Measurements from ENCODE around the gene TM7SF2. TPM values are rescaled to one million over a fixed set of nuclear protein-coding genes. Genes with fewer than 3 reads are reported as not detected.

Gene TM7SF2
- total RNA-seq, 2 donors from 2014 or later, result 134 to 199 TPM

DNA sequence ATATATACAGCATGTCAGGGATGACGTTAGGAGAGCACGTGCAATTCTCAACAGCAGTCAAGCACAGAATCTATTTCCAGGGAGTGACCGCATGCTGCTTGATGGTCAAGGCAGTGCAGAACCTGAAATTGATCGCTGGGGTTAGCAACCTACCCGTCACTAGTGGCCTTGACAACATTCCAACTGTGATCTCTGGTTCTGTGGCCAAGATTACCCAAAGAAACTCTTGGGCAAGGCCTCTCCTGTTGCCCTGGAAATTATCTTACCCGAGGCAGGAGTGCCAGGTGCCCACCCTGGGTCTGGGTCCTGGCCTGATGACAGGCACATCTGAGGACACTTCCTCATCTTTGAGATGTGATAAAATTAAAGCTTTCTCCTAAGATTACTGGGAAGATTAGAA, 2.2 kb downstream of the TM7SF2 start:
- no peak for DNase-seq (ENCODE audit: low spot score)
- H3K9me3 ChIP-seq, result no peaks in the 10 kb centered on the region
- peaks cover 0 to 61% of the 10 kb centered on the region in 2 donors for H3K4me1 ChIP-seq
- H3K4me3 ChIP-seq, result no peak overlapping the region
- no peak for TF ChIP-seq CTCF (IDR thresholded peaks at IDR 0.05)
- peak overlapping the region in 1 of 2 donors; percentile 82 for H3K27ac ChIP-seq
- peaks cover 22% of the 10 kb centered on the region for H3K36me3 ChIP-seq
- no peaks in the 10 kb centered on the region for H3K27me3 ChIP-seq

DNA sequence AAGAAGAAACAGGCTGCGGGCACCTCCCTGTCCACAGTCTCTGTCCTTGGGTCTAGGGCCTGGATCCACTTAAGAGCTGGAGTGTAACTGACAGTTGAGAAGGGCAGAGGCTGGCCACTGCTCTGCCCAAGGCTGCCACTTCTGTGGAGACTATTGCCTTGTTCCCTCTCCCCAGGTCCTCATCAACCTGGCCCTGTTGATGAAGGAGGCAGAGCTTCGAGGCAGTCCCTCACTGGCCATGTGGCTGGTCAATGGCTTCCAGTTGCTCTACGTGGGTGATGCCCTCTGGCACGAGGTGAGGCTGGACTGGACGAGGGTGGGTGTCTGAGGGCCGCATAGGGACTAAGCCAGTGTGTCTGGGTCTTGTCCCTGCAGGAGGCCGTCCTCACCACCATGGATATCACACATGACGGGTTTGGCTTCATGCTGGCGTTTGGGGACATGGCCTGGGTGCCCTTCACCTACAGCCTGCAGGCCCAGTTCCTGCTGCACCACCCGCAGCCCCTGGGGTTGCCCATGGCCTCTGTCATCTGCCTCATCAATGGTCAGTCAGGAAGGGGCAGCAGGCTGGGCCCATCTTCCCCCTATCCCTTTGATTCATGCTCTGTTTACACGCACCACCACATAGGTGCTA, 3.0 kb downstream of the TM7SF2 start:
- H3K27ac ChIP-seq, result no peak overlapping the region
- peaks cover 0 to 61% of the 10 kb centered on the region in 2 donors for H3K4me1 ChIP-seq
- no peak for TF ChIP-seq CTCF (IDR thresholded peaks at IDR 0.05)
- peaks cover 24% of the 10 kb centered on the region for H3K36me3 ChIP-seq
- H3K4me3 ChIP-seq, result no peak overlapping the region
- no peaks in the 10 kb centered on the region for H3K27me3 ChIP-seq
- DNase-seq (ENCODE audit: low spot score), result no peak
- no peaks in the 10 kb centered on the region for H3K9me3 ChIP-seq

DNA sequence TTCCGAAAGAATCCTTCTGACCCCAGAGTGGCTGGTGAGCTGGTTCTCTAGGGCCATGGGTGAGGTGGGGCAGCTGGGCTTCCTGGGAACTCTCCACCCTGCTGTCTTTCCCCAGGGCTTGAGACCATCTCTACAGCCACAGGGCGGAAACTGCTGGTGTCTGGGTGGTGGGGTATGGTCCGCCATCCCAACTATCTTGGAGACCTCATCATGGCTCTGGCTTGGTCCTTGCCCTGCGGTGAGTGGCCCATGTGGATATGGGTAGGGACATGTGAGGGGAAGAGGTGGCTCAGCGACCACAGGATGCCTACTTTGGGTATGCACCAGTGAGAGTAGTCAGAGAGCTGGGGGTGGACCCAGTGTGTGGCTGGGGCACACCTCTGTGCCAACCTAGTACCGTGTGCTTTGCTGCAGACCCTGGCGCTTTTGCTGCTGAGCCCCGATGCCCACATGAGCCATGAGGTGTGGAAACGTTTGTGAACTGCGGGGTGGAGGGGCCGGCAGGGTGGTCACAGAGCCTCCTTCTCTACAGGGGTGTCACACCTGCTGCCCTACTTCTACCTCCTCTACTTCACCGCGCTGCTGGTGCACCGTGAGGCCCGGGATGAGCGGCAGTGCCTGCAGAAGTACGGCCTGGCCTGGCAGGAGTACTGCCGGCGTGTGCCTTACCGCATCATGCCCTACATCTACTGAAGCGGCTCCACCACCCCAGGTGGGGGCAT, 3.9 kb downstream of the TM7SF2 start:
- Histone ChIP-seq H3K36me3 (peaks cover 29% of the 10 kb centered on the region), H3K4me3 (no peak overlapping the region), H3K27me3 (no peaks in the 10 kb centered on the region), H3K4me1 (peaks cover 0 to 59% of the 10 kb centered on the region in 2 donors), H3K9me3 (no peaks in the 10 kb centered on the region), H3K27ac (no peak overlapping the region)
- TF ChIP-seq CTCF (IDR thresholded peaks at IDR 0.05), result no peak
- DNase-seq (ENCODE audit: low spot score), result no peak

- Histone ChIP-seq H3K9me3 (no peaks in the 10 kb centered on the region), H3K27ac (peak overlapping the region; percentile 82 to 84), H3K4me3 (peak overlapping the region; percentile 67 to 92), H3K36me3 (peaks cover 34% of the 10 kb centered on the region), H3K4me1 (peaks cover 0 to 59% of the 10 kb centered on the region in 2 donors), H3K27me3 (no peaks in the 10 kb centered on the region)
- no peak for DNase-seq (ENCODE audit: low spot score)
- no peak for TF ChIP-seq CTCF (IDR thresholded peaks at IDR 0.05)
Observed at GRCh38 chr11:65116370-65117205, 4.9 kb downstream of the TM7SF2 start.

GRCh38 chr11:65117206-65118096, 5.8 kb downstream of the TM7SF2 start, which contains the start of gene ZNHIT2:
ZNHIT2 (minus strand) TSS chr11:65117701; CDS start chr11:65117653, 48 bp downstream.
- Histone ChIP-seq H3K4me1 (peaks cover 0 to 52% of the 10 kb centered on the region in 2 donors), H3K36me3 (peaks cover 34% of the 10 kb centered on the region)

More at GRCh38 chr11:65117206-65118096, 5.8 kb downstream of the TM7SF2 start, which contains the start of gene ZNHIT2:
- peak within 1 kb of the TSS; percentile 67 to 92 for H3K4me3 ChIP-seq
- peak; percentile 92 to 94 for TF ChIP-seq CTCF (IDR thresholded peaks at IDR 0.05)
- H3K27me3 ChIP-seq, result no peaks in the 10 kb centered on the region
- no peaks in the 10 kb centered on the region for H3K9me3 ChIP-seq
- DNase-seq (ENCODE audit: low spot score), result peak; percentile 99
- H3K27ac ChIP-seq, result peak within 1 kb of the TSS; percentile 82 to 84
